MM.1S (cell line): ENCODE measurements around the gene HDAC6.

ENCODE experiments used
- DNase-seq: peaks from one replicate; pipeline ENCODE4 v3.0.0-alpha.2; 2015
- H2AFZ ChIP-seq: fragments of 300-600 bp; sonication (generic); 2 replicates; pipeline ENCODE4 v1.6.0; 2016; ENCODE audit warnings: antibody characterized with exemption, low read length
- H3F3A ChIP-seq: fragments of 300-600 bp; sonication (generic); 2 replicates; pipeline ENCODE4 v1.6.1; 2016; ENCODE audit warnings: mild to moderate bottlenecking, antibody characterized with exemption, low read length, moderate library complexity, mixed read lengths; ENCODE audit not compliant: insufficient read depth
- H3K27ac ChIP-seq: fragments of 300-600 bp; sonication (generic); 2 replicates; pipeline ENCODE4 v1.5.1; 2016; ENCODE audit warnings: mild to moderate bottlenecking, low read length
- H3K27me3 ChIP-seq: fragments of 300-600 bp; sonication (generic); replicated peaks from 2 replicates; pipeline ENCODE4 v1.6.0; 2016; ENCODE audit warnings: low read length; ENCODE audit not compliant: insufficient read depth
- H3K36me3 ChIP-seq: fragments of 300-600 bp; sonication (generic); replicated peaks from 2 replicates; pipeline ENCODE4 v1.6.1; 2016; ENCODE audit warnings: mild to moderate bottlenecking, low read length, mixed read lengths; ENCODE audit not compliant: insufficient read depth
- H3K4me1 ChIP-seq: fragments of 300-600 bp; sonication (generic); 2 replicates; pipeline ENCODE4 v1.6.1; 2016; ENCODE audit warnings: low read length, mixed read lengths
- H3K4me2 ChIP-seq: fragments of 300-600 bp; sonication (generic); 2 replicates; pipeline ENCODE4 v1.6.0; 2016; ENCODE audit warnings: low read depth, low read length
- H3K4me3 ChIP-seq: fragments of 300-600 bp; sonication (generic); 2 replicates; pipeline ENCODE4 v1.5.1; 2016; ENCODE audit warnings: low read length, mixed read lengths
- H3K79me2 ChIP-seq: fragments of 300-600 bp; sonication (generic); 2 replicates; pipeline ENCODE4 v1.6.1; 2016; ENCODE audit warnings: mixed run types, low read length, mixed read lengths
- H3K9ac ChIP-seq: fragments of 300-600 bp; sonication (generic); 2 replicates; pipeline ENCODE4 v1.6.1; 2016; ENCODE audit warnings: low read length, mixed read lengths
- H3K9me2 ChIP-seq: fragments of 300-600 bp; sonication (generic); replicated peaks from 2 replicates; pipeline ENCODE4 v1.6.1; 2016; ENCODE audit warnings: mild to moderate bottlenecking, low read length, mixed read lengths; ENCODE audit not compliant: insufficient read depth
- H3K9me3 ChIP-seq: fragments of 300-600 bp; sonication (generic); replicated peaks from 2 replicates; pipeline ENCODE4 v1.6.1; 2016; ENCODE audit warnings: mild to moderate bottlenecking, low read length, mixed read lengths; ENCODE audit not compliant: insufficient read depth
- H4K20me1 ChIP-seq: fragments of 300-600 bp; sonication (generic); 2 replicates; pipeline ENCODE4 v1.6.1; 2016; ENCODE audit warnings: mild to moderate bottlenecking, low read length, moderate library complexity, mixed read lengths; ENCODE audit not compliant: insufficient read depth
- CTCF ChIP-seq: fragments of 300-600 bp; sonication (generic); IDR thresholded peaks from 2 replicates; pipeline ENCODE4 v1.5.1; 2016; ENCODE audit warnings: antibody characterized with exemption, low read length, mixed read lengths
- EZH2 ChIP-seq: fragments of 300-600 bp; sonication (generic); optimal IDR thresholded peaks from 2 replicates; pipeline ENCODE3; 2017; ENCODE audit warnings: low read depth, mild to moderate bottlenecking, antibody characterized with exemption, low read length, mixed read lengths
- EZH2phosphoT487 ChIP-seq: fragments of 300-600 bp; sonication (generic); IDR thresholded peaks from 2 replicates; pipeline ENCODE4 v1.6.1; 2018; ENCODE audit warnings: antibody characterized with exemption, low read length

HDAC6 gene

GRCh38 chrX:48770296-48770695, 31.6 kb upstream of the HDAC6 start:
- H3K9ac ChIP-seq: no peak overlapping the region
- H3K36me3 ChIP-seq: no peaks in the 10 kb centered on the region
- no peaks in the 10 kb centered on the region for H3K27me3 ChIP-seq
- H3K27ac ChIP-seq: no peak overlapping the region
- no peak for DNase-seq
- H3K79me2 ChIP-seq: no peaks in the 10 kb centered on the region
- no peaks in the 10 kb centered on the region for H3F3A ChIP-seq
- H3K4me3 ChIP-seq: no peak overlapping the region
- no peaks in the 10 kb centered on the region for H4K20me1 ChIP-seq
- no peak overlapping the region for H2AFZ ChIP-seq
- no peaks in the 10 kb centered on the region for H3K9me3 ChIP-seq
- no peaks in the 10 kb centered on the region for H3K4me1 ChIP-seq
- no peak overlapping the region for H3K4me2 ChIP-seq
- H3K9me2 ChIP-seq: no peaks in the 10 kb centered on the region
- TF ChIP-seq EZH2 (no peak), CTCF (no peak), EZH2phosphoT487 (no peak)

- Histone ChIP-seq H3K4me3 (no peak overlapping the region), H3K9me2 (no peaks in the 10 kb centered on the region), H3K27me3 (no peaks in the 10 kb centered on the region), H3K79me2 (no peaks in the 10 kb centered on the region), H3F3A (no peaks in the 10 kb centered on the region), H3K4me1 (no peaks in the 10 kb centered on the region), H4K20me1 (no peaks in the 10 kb centered on the region), H3K9ac (no peak overlapping the region), H2AFZ (no peak overlapping the region), H3K9me3 (no peaks in the 10 kb centered on the region), H3K36me3 (no peaks in the 10 kb centered on the region), H3K4me2 (no peak overlapping the region), H3K27ac (no peak overlapping the region)
- TF ChIP-seq CTCF: no peak
- no peak for TF ChIP-seq EZH2
- TF ChIP-seq EZH2phosphoT487: no peak
- DNase-seq: no peak
Measured at GRCh38 chrX:48772602-48773001, 29.3 kb upstream of the HDAC6 start.

GRCh38 chrX:48776818-48777439, 24.9 kb upstream of the HDAC6 start:
- Histone ChIP-seq H3K4me2 (no peak overlapping the region), H3K36me3 (no peaks in the 10 kb centered on the region), H3K4me1 (no peaks in the 10 kb centered on the region), H3K4me3 (no peak overlapping the region), H3K27ac (no peak overlapping the region), H3K79me2 (no peaks in the 10 kb centered on the region), H3K9me3 (no peaks in the 10 kb centered on the region), H3K27me3 (no peaks in the 10 kb centered on the region), H3K9ac (no peak overlapping the region), H4K20me1 (no peaks in the 10 kb centered on the region), H3F3A (no peaks in the 10 kb centered on the region), H3K9me2 (no peaks in the 10 kb centered on the region), H2AFZ (no peak overlapping the region)
- no peak for DNase-seq
- TF ChIP-seq EZH2phosphoT487 (no peak), CTCF (no peak), EZH2 (no peak)
